ENCODE data around the gene DDX42. TPM values are rescaled to one million over a fixed set of nuclear protein-coding genes. Genes with fewer than 3 reads are reported as not detected.

Gene DDX42
- total and polyA plus RNA-seq, 7 donors = 30.7 to 136 (median 82.0) TPM

GRCh38 chr17:63831505-63831904 lies 57.5 kb downstream of the DDX42 start:
- H3K4me1 ChIP-seq = peaks cover 0 to 35% (median 31%) of the 10 kb centered on the region in 4 donors
- intact Hi-C loops (cut with DNase I) = no loop called here

GRCh38 chr17:63832014-63832413 lies 58.0 kb downstream of the DDX42 start:
- no peak overlapping the region for H3K27ac ChIP-seq
- 79 to 86% methylated on average over 5 of the region's 5 CpGs for WGBS, 2 donors
- H3K36me3 ChIP-seq = peaks cover 53 to 85% (median 76%) of the 10 kb centered on the region in 4 donors
- peaks cover 0 to 40% (median 33%) of the 10 kb centered on the region in 4 donors for H3K4me1 ChIP-seq
- no peaks in the 10 kb centered on the region for H3K27me3 ChIP-seq
- no peak overlapping the region for H3K4me3 ChIP-seq
- TF ChIP-seq CTCF (IDR thresholded peaks at IDR 0.05) (no peak), POLR2AphosphoS5 (IDR thresholded peaks at IDR 0.05) (no peak), EP300 (IDR thresholded peaks at IDR 0.05) (no peak), POLR2A (IDR thresholded peaks at IDR 0.05) (no peak)
- intact Hi-C loops (cut with DNase I) = no loop called here
- no peak for DNase-seq
- H3K9me3 ChIP-seq = no peaks in the 10 kb centered on the region

More at GRCh38 chr17:63831505-63831904, 57.5 kb downstream of the DDX42 start:
- Histone ChIP-seq H3K9me3 (no peaks in the 10 kb centered on the region), H3K4me3 (no peak overlapping the region), H3K27ac (no peak overlapping the region), H3K36me3 (peaks cover 53 to 80% (median 71%) of the 10 kb centered on the region in 4 donors), H3K27me3 (no peaks in the 10 kb centered on the region)
- no peak for DNase-seq
- TF ChIP-seq POLR2A (IDR thresholded peaks at IDR 0.05) = no peak
- no peak for TF ChIP-seq CTCF (IDR thresholded peaks at IDR 0.05)
- no peak for TF ChIP-seq POLR2AphosphoS5 (IDR thresholded peaks at IDR 0.05)
- 62 to 66% methylated on average over 8 of the region's 8 CpGs for WGBS, 2 donors

GRCh38 chr17:63832455-63832854 lies 58.5 kb downstream of the DDX42 start:
- intact Hi-C loops (cut with DNase I) = no loop called here
- peaks cover 0 to 44% (median 37%) of the 10 kb centered on the region in 4 donors for H3K4me1 ChIP-seq
- no peaks in the 10 kb centered on the region for H3K27me3 ChIP-seq
- H3K27ac ChIP-seq = no peak overlapping the region
- peaks cover 53 to 89% (median 77%) of the 10 kb centered on the region in 4 donors for H3K36me3 ChIP-seq
- no peaks in the 10 kb centered on the region for H3K9me3 ChIP-seq
- H3K4me3 ChIP-seq = no peak overlapping the region
- no peak for TF ChIP-seq EP300 (IDR thresholded peaks at IDR 0.05)
- TF ChIP-seq CTCF (IDR thresholded peaks at IDR 0.05) = no peak
- TF ChIP-seq POLR2A (IDR thresholded peaks at IDR 0.05) = no peak
- TF ChIP-seq POLR2AphosphoS5 (IDR thresholded peaks at IDR 0.05) = no peak
- WGBS, 2 donors = 87 to 93% methylated on average over 2 of the region's 2 CpGs
- DNase-seq = no peak

GRCh38 chr17:63833026-63833740 lies 59.2 kb downstream of the DDX42 start:
- H3K36me3 ChIP-seq = peaks cover 53 to 89% (median 77%) of the 10 kb centered on the region in 4 donors
- TF ChIP-seq EP300 (IDR thresholded peaks at IDR 0.05) = no peak
- no peak for TF ChIP-seq CTCF (IDR thresholded peaks at IDR 0.05)
- no peak for TF ChIP-seq POLR2A (IDR thresholded peaks at IDR 0.05)
- TF ChIP-seq POLR2AphosphoS5 (IDR thresholded peaks at IDR 0.05) = no peak
- H3K27me3 ChIP-seq = no peaks in the 10 kb centered on the region
- 87 to 89% methylated on average over 14 of the region's 14 CpGs for WGBS, 2 donors
- H3K27ac ChIP-seq = no peak overlapping the region
- peaks cover 0 to 49% (median 41%) of the 10 kb centered on the region in 4 donors for H3K4me1 ChIP-seq
- H3K4me3 ChIP-seq = no peak overlapping the region
- DNase-seq = no peak
- no peaks in the 10 kb centered on the region for H3K9me3 ChIP-seq
- intact Hi-C loops (cut with DNase I) = no loop called here
